ENCODE results near the gene PARD3.
A peak's percentile ranks its signal among the peaks of the same experiment; 100 is the strongest.

PARD3 gene

GRCh38 chr10:34780818-34781380 is 34.2 kb downstream of the PARD3 start:
- Histone ChIP-seq H3K79me2 (ENCODE audit: control insufficient read depth, low read length) (no peaks in the 10 kb centered on the region), H3K27ac (ENCODE audit: low read depth, low read length) (no peak overlapping the region; the same call in 1 of the 2 replicates), H3K4me1 (ENCODE audit: control insufficient read depth, low read length) (peaks cover 24% of the 10 kb centered on the region)

GRCh38 chr10:34778237-34778636 is 36.9 kb downstream of the PARD3 start:
- Histone ChIP-seq H3K9me2 (replicated peaks; ENCODE audit: control insufficient read depth, low read length) (no peaks in the 10 kb centered on the region), H3K9me3 (ENCODE audit: control insufficient read depth, insufficient read depth, low read length) (no peaks in the 10 kb centered on the region), H3F3A (ENCODE audit: control insufficient read depth, insufficient read depth) (peaks cover 3% of the 10 kb centered on the region; the same call in 1 of the 2 replicates), H3K79me2 (ENCODE audit: control insufficient read depth, low read length) (no peaks in the 10 kb centered on the region), H3K4me1 (ENCODE audit: control insufficient read depth, low read length) (peaks cover 24% of the 10 kb centered on the region), H3K4me3 (ENCODE audit: low read length) (no peak overlapping the region), H3K4me2 (ENCODE audit: low read length) (no peak overlapping the region), H3K27ac (ENCODE audit: low read depth, low read length) (no peak overlapping the region), H3K27me3 (ENCODE audit: control insufficient read depth, low read length) (peaks cover 10% of the 10 kb centered on the region), H3K36me3 (ENCODE audit: control insufficient read depth, low read length) (no peaks in the 10 kb centered on the region), H4K20me1 (ENCODE audit: control insufficient read depth, insufficient read depth, low read depth, low read length) (no peaks in the 10 kb centered on the region)
- TF ChIP-seq CTCF (IDR thresholded peaks at IDR 0.05; ENCODE audit: low read depth, low read length, poor library complexity, severe bottlenecking) (no peak), EZH2phosphoT487 (IDR thresholded peaks at IDR 0.05; ENCODE audit: borderline replicate concordance, low read length) (no peak)

More at GRCh38 chr10:34780818-34781380, 34.2 kb downstream of the PARD3 start:
- Histone ChIP-seq H3K9me3 (ENCODE audit: control insufficient read depth, insufficient read depth, low read length) (no peaks in the 10 kb centered on the region), H4K20me1 (ENCODE audit: control insufficient read depth, insufficient read depth, low read depth, low read length) (no peaks in the 10 kb centered on the region), H3K9me2 (replicated peaks; ENCODE audit: control insufficient read depth, low read length) (no peaks in the 10 kb centered on the region), H3K36me3 (ENCODE audit: control insufficient read depth, low read length) (no peaks in the 10 kb centered on the region), H3F3A (ENCODE audit: control insufficient read depth, insufficient read depth) (peaks cover 3% of the 10 kb centered on the region; the same call in 1 of the 2 replicates), H3K4me3 (ENCODE audit: low read length) (peak overlapping the region; percentile 66), H3K27me3 (ENCODE audit: control insufficient read depth, low read length) (peaks cover 5% of the 10 kb centered on the region), H3K4me2 (ENCODE audit: low read length) (peak overlapping the region; percentile 81)
- no peak for TF ChIP-seq EZH2phosphoT487 (IDR thresholded peaks at IDR 0.05; ENCODE audit: borderline replicate concordance, low read length)
- no peak for TF ChIP-seq CTCF (IDR thresholded peaks at IDR 0.05; ENCODE audit: low read depth, low read length, poor library complexity, severe bottlenecking)

- H3K4me3 ChIP-seq (ENCODE audit: low read length) = no peak overlapping the region
- peaks cover 3% of the 10 kb centered on the region; the same call in 1 of the 2 replicates for H3F3A ChIP-seq (ENCODE audit: control insufficient read depth, insufficient read depth)
- no peak overlapping the region for H3K4me2 ChIP-seq (ENCODE audit: low read length)
- H3K79me2 ChIP-seq (ENCODE audit: control insufficient read depth, low read length) = no peaks in the 10 kb centered on the region
- no peaks in the 10 kb centered on the region for H3K36me3 ChIP-seq (ENCODE audit: control insufficient read depth, low read length)
- H4K20me1 ChIP-seq (ENCODE audit: control insufficient read depth, insufficient read depth, low read depth, low read length) = no peaks in the 10 kb centered on the region
- no peaks in the 10 kb centered on the region for H3K9me3 ChIP-seq (ENCODE audit: control insufficient read depth, insufficient read depth, low read length)
- no peak overlapping the region for H3K27ac ChIP-seq (ENCODE audit: low read depth, low read length)
- H3K9me2 ChIP-seq (replicated peaks; ENCODE audit: control insufficient read depth, low read length) = no peaks in the 10 kb centered on the region
- H3K27me3 ChIP-seq (ENCODE audit: control insufficient read depth, low read length) = peaks cover 10% of the 10 kb centered on the region
- no peak for TF ChIP-seq EZH2phosphoT487 (IDR thresholded peaks at IDR 0.05; ENCODE audit: borderline replicate concordance, low read length)
- TF ChIP-seq CTCF (IDR thresholded peaks at IDR 0.05; ENCODE audit: low read depth, low read length, poor library complexity, severe bottlenecking) = no peak
- H3K4me1 ChIP-seq (ENCODE audit: control insufficient read depth, low read length) = peaks cover 13% of the 10 kb centered on the region
Observed at GRCh38 chr10:34776090-34776690, 38.9 kb downstream of the PARD3 start.
